Measurements from ENCODE around the gene CEBPB. TPM values are rescaled to one million over a fixed set of nuclear protein-coding genes. Genes with fewer than 3 reads are reported as not detected.

CEBPB gene
- total RNA-seq, 4 donors from 2014 or later: 202 to 524 (median 275) TPM

DNA sequence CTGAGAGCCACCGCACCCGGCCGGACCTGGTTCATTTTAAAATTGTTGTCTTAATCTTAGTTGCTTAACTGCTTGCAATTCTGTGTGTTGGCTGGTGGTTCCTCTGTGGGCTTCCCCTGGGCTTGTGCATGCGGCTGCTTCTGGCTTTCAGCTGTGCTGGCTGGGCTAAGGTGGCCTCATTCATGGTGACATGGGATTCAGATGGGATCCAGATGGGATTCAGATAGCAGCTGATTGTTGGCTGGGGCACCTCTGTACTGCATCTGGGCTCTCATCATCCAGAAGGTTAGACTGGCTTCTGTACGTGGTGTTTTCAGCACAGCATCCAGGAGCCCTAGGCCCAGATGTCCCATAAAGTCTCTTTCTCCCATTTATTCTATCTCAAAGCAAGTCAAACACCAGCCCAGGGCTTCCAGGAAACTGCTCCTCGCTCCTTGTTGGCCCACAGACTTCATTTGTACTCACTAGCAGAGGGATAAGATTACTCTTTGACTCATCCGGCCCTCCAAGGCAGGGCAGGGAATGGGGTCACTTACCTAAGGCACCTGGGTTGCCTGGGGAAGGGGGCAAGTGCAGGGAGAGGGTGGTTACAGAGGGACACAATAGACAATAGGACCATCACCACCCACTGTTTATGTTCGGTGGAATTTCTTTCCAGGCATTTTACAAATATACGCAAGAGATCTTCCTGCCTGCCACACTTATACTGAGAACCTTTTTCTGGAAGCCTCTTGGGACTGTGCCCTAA is 26.9 kb upstream of the CEBPB start:
- Histone ChIP-seq H3K4me3 (no peak overlapping the region), H3K36me3 (no peaks in the 10 kb centered on the region), H3K9me3 (no peaks in the 10 kb centered on the region), H3K27ac (peak overlapping the region in 2 of 4 donors; percentile 58 to 64), H3K27me3 (no peaks in the 10 kb centered on the region), H3K4me1 (peaks cover 0 to 25% (median 14%) of the 10 kb centered on the region in 4 donors)
- DNase-seq (ENCODE audit: low spot score in 2 of 2): peak; percentile 54 to 68
- 51 to 60% methylated on average over 9 of the region's 9 CpGs for WGBS, 2 donors
- peak in 1 of 2 donors; percentile 77 for TF ChIP-seq EP300 (IDR thresholded peaks at IDR 0.05)
- no peak for TF ChIP-seq POLR2A (IDR thresholded peaks at IDR 0.05)

GRCh38 chr20:50165684-50166554 is 24.7 kb upstream of the CEBPB start:
- Histone ChIP-seq H3K4me1 (peaks cover 0 to 25% (median 14%) of the 10 kb centered on the region in 4 donors), H3K4me3 (peak overlapping the region in 2 of 4 donors; percentile 16 to 36), H3K27me3 (no peaks in the 10 kb centered on the region), H3K9me3 (no peaks in the 10 kb centered on the region), H3K36me3 (no peaks in the 10 kb centered on the region), H3K27ac (peak overlapping the region; percentile 30 to 91 (median 81))
- TF ChIP-seq POLR2A (IDR thresholded peaks at IDR 0.05): peak in 1 of 2 donors; percentile 45
- peak; percentile 97 to 98 for TF ChIP-seq EP300 (IDR thresholded peaks at IDR 0.05)
- peak in 1 of 5 experiments; percentile 20 for TF ChIP-seq CTCF (IDR thresholded peaks at IDR 0.05)
- WGBS, 2 donors: 4 to 5% methylated on average over 20 of the region's 20 CpGs
- DNase-seq (ENCODE audit: low spot score in 2 of 2): peak; percentile 95 to 97

- Histone ChIP-seq H3K9me3 (no peaks in the 10 kb centered on the region), H3K27me3 (no peaks in the 10 kb centered on the region), H3K4me3 (no peak overlapping the region), H3K27ac (no peak overlapping the region), H3K4me1 (peaks cover 0 to 38% (median 21%) of the 10 kb centered on the region in 4 donors), H3K36me3 (no peaks in the 10 kb centered on the region)
- DNase-seq (ENCODE audit: low spot score in 2 of 2): peak; percentile 87 to 98
- 21 to 22% methylated on average over 5 of the region's 5 CpGs for WGBS, 2 donors
- TF ChIP-seq CTCF (IDR thresholded peaks at IDR 0.05): peak; percentile 85 to 97 (median 91)
- TF ChIP-seq POLR2A (IDR thresholded peaks at IDR 0.05): no peak
- TF ChIP-seq EP300 (IDR thresholded peaks at IDR 0.05): peak in 1 of 2 donors; percentile 49
Observed at GRCh38 chr20:50169329-50169823, 21.3 kb upstream of the CEBPB start.

DNA sequence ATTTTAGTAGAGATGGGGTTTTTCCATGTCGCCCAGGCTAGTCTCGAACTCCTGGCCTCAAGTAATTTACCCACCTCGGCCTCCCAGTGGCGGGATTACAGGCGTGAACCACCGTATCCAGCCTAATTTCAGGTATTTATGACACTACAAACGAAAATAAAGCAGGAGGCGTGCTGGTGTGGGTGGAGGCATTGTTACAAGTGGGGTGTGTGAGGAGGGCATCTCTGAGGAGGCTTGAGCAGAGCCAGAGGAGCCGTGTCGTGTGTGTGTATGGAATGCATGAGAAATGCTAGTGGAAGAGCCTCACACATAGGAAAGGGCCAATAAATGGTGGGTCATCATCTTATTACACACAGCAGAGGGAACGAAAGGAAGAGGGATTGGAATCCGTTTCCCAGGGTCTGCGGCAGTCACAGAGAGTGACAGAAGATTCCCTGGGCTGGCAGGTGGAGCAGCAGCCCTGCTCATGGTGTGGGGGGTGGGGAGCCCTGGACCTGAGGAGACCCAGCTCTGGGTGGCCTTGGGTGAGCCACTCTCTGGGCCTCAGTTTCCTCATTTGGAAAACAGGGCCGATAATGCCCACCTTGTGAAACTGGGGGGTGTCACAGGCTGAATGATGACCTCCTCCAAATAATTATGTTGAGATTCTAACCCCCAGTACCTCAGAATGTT is 19.9 kb upstream of the CEBPB start:
- no peak for TF ChIP-seq POLR2A (IDR thresholded peaks at IDR 0.05)
- no peak for TF ChIP-seq EP300 (IDR thresholded peaks at IDR 0.05)
- TF ChIP-seq CTCF (IDR thresholded peaks at IDR 0.05): no peak
- WGBS, 2 donors: 86 to 88% methylated on average over 14 of the region's 14 CpGs
- no peak overlapping the region for H3K4me3 ChIP-seq
- H3K9me3 ChIP-seq: no peaks in the 10 kb centered on the region
- H3K4me1 ChIP-seq: peaks cover 0 to 32% (median 17%) of the 10 kb centered on the region in 4 donors
- H3K27ac ChIP-seq: no peak overlapping the region
- no peaks in the 10 kb centered on the region for H3K27me3 ChIP-seq
- no peak for DNase-seq (ENCODE audit: low spot score in 2 of 2)
- no peaks in the 10 kb centered on the region for H3K36me3 ChIP-seq

- H3K4me3 ChIP-seq: peak overlapping the region; percentile 33 to 62 (median 56)
- H3K36me3 ChIP-seq: no peaks in the 10 kb centered on the region
- H3K27me3 ChIP-seq: no peaks in the 10 kb centered on the region
- TF ChIP-seq POLR2A (IDR thresholded peaks at IDR 0.05) (peak in 1 of 2 donors; percentile 68), CTCF (IDR thresholded peaks at IDR 0.05) (no peak), EP300 (IDR thresholded peaks at IDR 0.05) (peak; percentile 16 to 69)
- WGBS, 2 donors: 2 to 5% methylated on average over 30 to 31 of the region's 36 CpGs
- no peaks in the 10 kb centered on the region for H3K9me3 ChIP-seq
- DNase-seq (ENCODE audit: low spot score in 2 of 2): peak; percentile 71 to 73
- H3K27ac ChIP-seq: peak overlapping the region; percentile 34 to 84 (median 79)
- peaks cover 0 to 18% (median 7%) of the 10 kb centered on the region in 4 donors for H3K4me1 ChIP-seq
Observed at GRCh38 chr20:50172347-50173013, 18.1 kb upstream of the CEBPB start.

Measured in tibial nerve (tissue), 4 donors.